IPS-15b (cell line): Measurements from ENCODE around the gene MTERF4.

Experiments used
- H3K27me3 ChIP-seq: one replicate; pipeline ENCODE4 v1.6.1; 2013; ENCODE audit warnings: low read length; ENCODE audit not compliant: control insufficient read depth, insufficient read depth
- H3K36me3 ChIP-seq: one replicate; pipeline ENCODE4 v1.6.1; 2013; ENCODE audit warnings: low read length; ENCODE audit not compliant: control insufficient read depth, insufficient read depth
- H3K4me1 ChIP-seq: one replicate; pipeline ENCODE4 v1.6.1; 2013; ENCODE audit warnings: mild to moderate bottlenecking, low read length; ENCODE audit not compliant: control insufficient read depth, insufficient read depth
- H3K4me3 ChIP-seq: one replicate; pipeline ENCODE4 v1.5.1; 2013; ENCODE audit warnings: low read depth, low read length
- H3K9ac ChIP-seq: one replicate; pipeline ENCODE4 v1.6.1; 2013; ENCODE audit warnings: low read depth, mild to moderate bottlenecking, low read length
- H3K9me3 ChIP-seq: one replicate; pipeline ENCODE4 v1.6.1; 2013; ENCODE audit warnings: mild to moderate bottlenecking, low read length; ENCODE audit not compliant: control insufficient read depth, insufficient read depth

The MTERF4 gene

GRCh38 chr2:241062389-241063092 lies 39.5 kb downstream of the MTERF4 start:
- Histone ChIP-seq H3K9ac (no peak overlapping the region), H3K4me1 (no peaks in the 10 kb centered on the region), H3K36me3 (no peaks in the 10 kb centered on the region), H3K9me3 (no peaks in the 10 kb centered on the region), H3K27me3 (no peaks in the 10 kb centered on the region), H3K4me3 (no peak overlapping the region)

DNA sequence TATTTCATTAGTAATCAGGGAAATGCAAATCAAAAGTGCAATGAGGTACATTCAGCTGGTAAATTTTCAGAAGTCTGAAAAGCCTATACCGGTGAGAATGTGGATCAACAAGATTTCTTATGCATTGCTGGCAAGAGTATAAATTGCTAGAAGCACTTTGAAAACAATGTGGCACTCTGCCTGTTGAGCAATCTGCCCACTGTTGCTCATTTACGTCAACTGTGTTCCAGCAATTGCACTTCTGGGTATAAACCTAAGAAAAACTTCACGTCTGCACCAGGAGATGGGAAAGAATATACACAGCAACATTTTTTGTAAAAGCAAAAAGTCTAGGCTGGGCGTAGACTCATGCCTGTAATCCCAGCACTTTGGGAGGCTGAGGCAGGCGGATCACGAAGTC lies 40.8 kb downstream of the MTERF4 start:
- no peaks in the 10 kb centered on the region for H3K36me3 ChIP-seq
- no peaks in the 10 kb centered on the region for H3K9me3 ChIP-seq
- no peak overlapping the region for H3K4me3 ChIP-seq
- no peaks in the 10 kb centered on the region for H3K27me3 ChIP-seq
- H3K9ac ChIP-seq, result no peak overlapping the region
- H3K4me1 ChIP-seq, result no peaks in the 10 kb centered on the region

DNA sequence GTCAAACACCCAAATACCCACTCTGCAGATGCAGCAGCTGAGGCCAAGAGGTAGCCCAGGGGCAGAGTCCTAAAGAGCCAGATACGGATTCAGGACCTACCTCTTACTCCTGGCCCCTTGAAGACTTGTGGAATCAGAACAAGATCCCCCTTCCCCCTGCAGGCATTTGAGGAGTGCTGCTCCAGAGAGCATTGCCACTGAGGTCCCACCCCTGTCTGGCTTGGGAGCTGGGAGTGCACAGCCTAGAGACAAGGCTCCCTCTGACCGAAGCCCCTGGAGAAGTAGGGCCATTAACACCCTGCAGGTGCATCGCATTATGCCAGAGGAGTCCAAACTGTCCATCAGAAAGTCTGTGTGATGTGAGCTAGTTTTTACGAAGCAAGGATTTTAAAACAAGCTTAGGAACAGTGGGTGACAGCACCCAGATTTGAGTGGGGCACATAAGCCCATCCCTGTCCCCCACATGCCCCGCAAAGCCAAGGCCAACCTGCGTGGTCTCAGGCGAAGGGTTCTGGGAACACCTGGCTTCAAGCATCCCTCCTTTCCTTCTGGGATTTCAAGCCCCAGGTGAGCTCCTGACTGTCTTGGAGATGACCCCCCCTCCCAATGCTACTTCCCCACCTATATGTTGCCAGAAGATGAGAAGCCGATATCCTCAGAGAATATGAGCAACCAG lies 48.4 kb downstream of the MTERF4 start:
- Histone ChIP-seq H3K36me3 (no peaks in the 10 kb centered on the region), H3K4me3 (no peak overlapping the region), H3K9ac (no peak overlapping the region), H3K9me3 (no peaks in the 10 kb centered on the region), H3K27me3 (no peaks in the 10 kb centered on the region), H3K4me1 (no peaks in the 10 kb centered on the region)

DNA sequence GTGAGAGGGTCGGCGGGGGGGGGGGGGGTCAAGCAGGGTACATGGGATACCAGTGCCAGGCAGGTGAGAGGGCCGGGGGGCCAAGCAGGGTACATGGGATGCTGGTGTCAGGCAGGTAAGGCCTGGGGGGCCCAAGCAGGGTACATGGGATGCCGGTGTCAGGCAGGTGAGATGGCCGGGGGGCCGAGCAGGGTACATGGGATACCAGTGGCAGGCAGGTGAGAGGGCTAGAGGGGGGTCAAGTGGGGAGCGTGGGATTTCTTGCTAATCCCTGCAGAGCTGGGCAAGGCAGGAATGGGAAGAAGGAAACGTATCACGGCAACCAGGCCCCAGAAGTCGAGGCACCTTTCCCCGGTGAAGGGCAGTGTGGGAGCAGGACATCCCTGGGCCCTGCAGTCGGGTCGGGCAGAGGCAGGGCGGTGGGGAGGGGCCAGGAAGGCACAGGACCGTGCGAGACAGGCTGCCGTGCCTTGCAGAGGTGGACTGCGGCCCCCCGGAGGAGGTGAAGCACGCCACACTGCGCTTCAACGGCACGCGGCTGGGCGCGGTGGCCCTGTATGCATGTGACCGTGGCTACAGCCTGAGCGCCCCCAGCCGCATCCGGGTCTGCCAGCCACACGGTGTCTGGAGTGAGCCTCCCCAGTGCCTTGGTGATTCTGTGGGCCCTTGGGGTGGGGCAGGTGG lies 49.3 kb downstream of the MTERF4 start:
- Histone ChIP-seq H3K9me3 (no peaks in the 10 kb centered on the region), H3K9ac (no peak overlapping the region), H3K27me3 (no peaks in the 10 kb centered on the region), H3K4me1 (no peaks in the 10 kb centered on the region), H3K36me3 (no peaks in the 10 kb centered on the region), H3K4me3 (no peak overlapping the region)

- no peak overlapping the region for H3K9ac ChIP-seq
- no peaks in the 10 kb centered on the region for H3K9me3 ChIP-seq
- H3K27me3 ChIP-seq, result no peaks in the 10 kb centered on the region
- H3K4me3 ChIP-seq, result no peak overlapping the region
- no peaks in the 10 kb centered on the region for H3K36me3 ChIP-seq
- H3K4me1 ChIP-seq, result no peaks in the 10 kb centered on the region
These were observed 50.3 kb downstream of the MTERF4 start for GRCh38 chr2:241051578-241052487.

- Histone ChIP-seq H3K36me3 (no peaks in the 10 kb centered on the region), H3K4me3 (no peak overlapping the region), H3K9ac (no peak overlapping the region), H3K27me3 (no peaks in the 10 kb centered on the region), H3K9me3 (no peaks in the 10 kb centered on the region), H3K4me1 (no peaks in the 10 kb centered on the region)
These were observed 51.2 kb downstream of the MTERF4 start for GRCh38 chr2:241050624-241051577.

DNA sequence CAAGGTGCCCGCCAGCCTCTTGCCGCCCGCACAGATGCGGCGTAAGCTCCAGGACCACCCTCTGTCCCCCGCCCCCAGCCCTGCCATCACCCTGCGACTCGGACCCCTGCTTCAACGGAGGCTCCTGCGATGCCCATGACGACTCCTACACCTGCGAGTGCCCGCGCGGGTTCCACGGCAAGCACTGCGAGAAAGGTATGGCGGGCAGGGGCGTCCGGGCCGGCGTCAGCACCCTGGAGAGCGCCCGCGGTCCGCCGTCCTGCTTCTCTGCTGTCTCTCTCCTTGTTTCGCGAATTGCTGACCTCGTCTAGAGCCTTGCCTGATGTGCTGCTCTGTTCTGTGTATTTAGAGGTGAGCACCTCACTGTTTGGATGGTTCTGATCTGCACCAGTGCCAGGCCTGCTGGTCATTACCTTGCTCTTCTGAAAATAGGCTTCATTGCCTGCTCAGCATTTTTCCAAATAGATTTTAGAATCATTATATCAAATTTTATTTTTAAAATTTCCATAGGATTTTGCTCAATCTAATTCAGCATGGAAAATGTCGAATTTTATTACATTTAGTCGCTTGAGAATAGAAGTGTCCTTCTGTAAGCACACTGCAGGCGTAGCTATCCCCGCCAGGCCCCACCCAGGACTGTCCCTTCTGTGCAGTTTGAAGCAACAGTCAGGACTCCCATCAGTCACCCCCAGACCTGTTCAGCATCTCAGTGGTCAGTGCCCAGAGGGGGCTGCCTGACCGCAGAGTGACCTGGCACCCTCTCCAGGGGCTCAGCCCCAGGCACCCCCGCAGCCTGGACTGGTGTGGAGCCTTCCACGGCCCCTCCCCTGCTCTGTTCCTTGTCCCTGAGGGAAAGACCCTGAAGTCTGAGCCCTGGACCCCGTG lies 52.1 kb downstream of the MTERF4 start:
- Histone ChIP-seq H3K27me3 (no peaks in the 10 kb centered on the region), H3K4me1 (no peaks in the 10 kb centered on the region), H3K9ac (no peak overlapping the region), H3K36me3 (no peaks in the 10 kb centered on the region), H3K4me3 (no peak overlapping the region), H3K9me3 (no peaks in the 10 kb centered on the region)

- Histone ChIP-seq H3K4me1 (no peaks in the 10 kb centered on the region), H3K27me3 (no peaks in the 10 kb centered on the region), H3K36me3 (no peaks in the 10 kb centered on the region), H3K9ac (no peak overlapping the region), H3K9me3 (no peaks in the 10 kb centered on the region), H3K4me3 (no peak overlapping the region)
These were observed 53.1 kb downstream of the MTERF4 start for GRCh38 chr2:241048949-241049343.

DNA sequence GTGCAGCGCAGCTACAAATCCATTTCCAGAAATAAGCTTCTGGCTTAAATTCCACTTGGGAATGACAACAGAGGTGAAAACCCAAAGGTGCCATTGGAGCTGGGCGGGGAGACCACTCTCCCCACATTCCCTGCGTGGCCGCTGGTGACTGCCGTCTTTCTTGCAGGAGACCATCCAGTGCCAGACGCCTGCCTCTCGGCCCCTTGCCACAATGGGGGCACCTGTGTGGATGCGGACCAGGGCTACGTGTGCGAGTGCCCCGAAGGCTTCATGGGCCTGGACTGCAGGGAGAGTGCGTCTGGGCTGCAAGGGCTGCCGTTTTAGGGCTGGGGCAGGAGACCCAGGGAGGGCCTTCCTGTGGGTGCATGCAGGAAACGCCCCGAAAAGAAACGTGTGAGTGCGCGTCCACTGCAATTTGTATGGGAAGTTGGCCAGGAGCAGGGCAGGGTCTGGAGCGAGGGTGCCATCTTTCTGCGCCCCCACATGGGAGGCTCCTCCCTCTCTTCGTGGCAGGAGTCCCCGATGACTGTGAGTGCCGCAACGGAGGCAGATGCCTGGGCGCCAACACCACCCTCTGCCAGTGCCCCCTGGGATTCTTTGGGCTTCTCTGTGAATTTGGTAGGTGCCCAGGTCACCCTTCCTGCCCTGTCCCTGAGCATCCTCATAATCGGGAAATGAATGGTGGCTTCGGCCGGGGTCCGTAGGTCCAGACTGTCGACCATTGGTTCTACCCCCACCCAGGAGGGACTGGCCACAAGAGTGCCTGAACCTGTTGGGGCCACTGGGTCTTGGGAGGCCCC lies 53.7 kb downstream of the MTERF4 start:
- no peaks in the 10 kb centered on the region for H3K36me3 ChIP-seq
- H3K4me3 ChIP-seq, result no peak overlapping the region
- no peaks in the 10 kb centered on the region for H3K9me3 ChIP-seq
- H3K9ac ChIP-seq, result no peak overlapping the region
- no peaks in the 10 kb centered on the region for H3K4me1 ChIP-seq
- no peaks in the 10 kb centered on the region for H3K27me3 ChIP-seq
